Omental fat pad (tissue), 4 donors: Measurements from ENCODE around the gene SFMBT2. TPM values are rescaled to one million over a fixed set of nuclear protein-coding genes. Genes with fewer than 3 reads are reported as not detected.

Source experiments
- ATAC-seq: fragments of 150-250 bp; one replicate; pipeline ENCODE4 v1.9.1; 2016; ENCODE audit warnings: mild to moderate bottlenecking, moderate library complexity; ENCODE audit not compliant: low FRiP score
- DNase-seq: peaks from one replicate; pipeline ENCODE4 v3.0.0-alpha.2; 2019; ENCODE audit warnings: low spot score
- total RNA-seq, 4 donors: library from RNA; depleted of rRNA; stranded (reverse); fragments of >200 nt; gene quantifications; one replicate each; pipeline ENCODE4 v1.1.0, GENCODE V29; 2016
- TF ChIP-seq, protein P1 (sequence below), 3 donors: fragments of 450-650 bp; IDR thresholded peaks; one replicate each; pipeline ENCODE4 v1.5.1; 2016 to 2017; ENCODE audit warnings: antibody characterized with exemption in 3 of 3, mild to moderate bottlenecking in 3 of 3, moderate library complexity in 2 of 3

The SFMBT2 gene
- total RNA-seq, 4 donors from 2014 or later = 6.2 to 12.0 (median 9.4) TPM

DNA sequence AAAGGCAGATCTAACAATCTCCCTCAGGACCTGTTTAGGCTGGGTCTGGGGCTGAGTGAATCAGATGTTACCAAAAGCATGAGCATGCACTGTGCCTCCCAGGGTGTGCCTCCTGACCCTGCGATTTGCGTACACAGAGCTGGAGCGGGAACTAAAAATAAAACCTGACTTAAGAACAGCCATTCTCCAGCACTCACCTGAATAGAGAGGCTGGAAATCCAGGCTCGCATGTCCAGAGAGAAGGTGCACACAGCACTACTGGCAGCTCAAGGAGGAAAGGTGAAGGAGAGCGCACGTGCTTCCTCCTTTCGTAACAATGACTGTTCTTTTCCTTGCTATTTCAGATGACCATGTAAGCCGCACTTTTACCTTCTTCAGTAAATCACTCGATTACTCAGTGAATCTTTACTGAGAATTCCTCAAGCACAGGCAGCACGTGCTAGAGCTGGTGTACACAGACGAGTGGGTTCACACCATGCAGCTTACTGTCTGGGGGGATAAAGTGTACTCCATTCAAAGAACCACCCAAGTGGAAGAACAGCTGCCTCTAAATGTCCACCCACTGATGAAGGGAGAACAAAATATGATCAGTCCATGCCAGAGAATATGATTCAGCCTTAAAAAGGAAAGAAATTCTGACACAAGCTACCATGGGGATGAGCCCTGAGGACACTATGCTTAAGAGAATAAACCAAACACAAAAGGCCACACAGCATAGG, 45.6 kb downstream of the SFMBT2 start:
- DNase-seq (no peak), ATAC-seq (no peak)
- TF ChIP-seq, protein P1, sequence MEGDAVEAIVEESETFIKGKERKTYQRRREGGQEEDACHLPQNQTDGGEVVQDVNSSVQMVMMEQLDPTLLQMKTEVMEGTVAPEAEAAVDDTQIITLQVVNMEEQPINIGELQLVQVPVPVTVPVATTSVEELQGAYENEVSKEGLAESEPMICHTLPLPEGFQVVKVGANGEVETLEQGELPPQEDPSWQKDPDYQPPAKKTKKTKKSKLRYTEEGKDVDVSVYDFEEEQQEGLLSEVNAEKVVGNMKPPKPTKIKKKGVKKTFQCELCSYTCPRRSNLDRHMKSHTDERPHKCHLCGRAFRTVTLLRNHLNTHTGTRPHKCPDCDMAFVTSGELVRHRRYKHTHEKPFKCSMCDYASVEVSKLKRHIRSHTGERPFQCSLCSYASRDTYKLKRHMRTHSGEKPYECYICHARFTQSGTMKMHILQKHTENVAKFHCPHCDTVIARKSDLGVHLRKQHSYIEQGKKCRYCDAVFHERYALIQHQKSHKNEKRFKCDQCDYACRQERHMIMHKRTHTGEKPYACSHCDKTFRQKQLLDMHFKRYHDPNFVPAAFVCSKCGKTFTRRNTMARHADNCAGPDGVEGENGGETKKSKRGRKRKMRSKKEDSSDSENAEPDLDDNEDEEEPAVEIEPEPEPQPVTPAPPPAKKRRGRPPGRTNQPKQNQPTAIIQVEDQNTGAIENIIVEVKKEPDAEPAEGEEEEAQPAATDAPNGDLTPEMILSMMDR (IDR thresholded peaks at IDR 0.05) = no peak

DNA sequence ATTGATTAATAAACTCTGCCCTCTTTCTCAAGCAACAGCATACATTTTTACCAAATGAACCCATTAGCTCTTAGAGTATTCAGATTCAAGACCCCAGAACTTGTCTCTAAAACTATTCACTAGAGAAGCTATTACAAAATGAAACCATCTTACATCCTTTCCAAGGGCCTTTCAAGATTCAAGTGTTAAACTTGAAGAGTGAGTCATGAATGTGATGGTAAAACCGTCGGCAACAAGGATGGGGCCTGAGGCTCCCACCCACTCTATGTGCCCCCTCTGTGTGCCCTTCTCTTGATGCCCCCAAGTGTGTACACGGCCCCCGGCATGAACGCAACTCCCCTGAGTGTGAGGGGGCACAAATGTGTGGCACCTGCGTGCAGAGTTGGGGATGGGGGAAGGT, 46.4 kb downstream of the SFMBT2 start:
- ATAC-seq (no peak), DNase-seq (no peak)
- TF ChIP-seq, protein P1 (IDR thresholded peaks at IDR 0.05) = no peak

DNA sequence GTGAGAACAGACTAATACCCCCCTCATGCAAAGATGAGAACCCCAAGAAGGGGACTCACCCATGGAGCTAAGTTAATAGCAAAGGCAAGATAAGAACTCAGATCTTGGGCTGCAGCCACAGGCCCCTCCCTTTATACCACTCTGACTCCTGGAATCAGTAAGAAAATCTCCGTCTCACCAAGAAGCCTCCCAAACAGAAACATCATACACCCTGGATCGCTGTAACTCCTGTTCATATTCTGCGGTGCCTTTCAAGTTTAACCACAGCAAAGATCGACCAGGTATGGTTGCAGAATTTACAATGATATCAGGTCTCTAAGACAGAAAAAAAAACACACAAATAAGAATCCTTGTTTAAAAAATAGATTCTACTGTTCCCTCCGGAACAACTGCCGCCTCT, 47.1 kb downstream of the SFMBT2 start:
- ATAC-seq = no peak
- TF ChIP-seq, protein P1 (IDR thresholded peaks at IDR 0.05) = no peak
- DNase-seq = no peak

DNA sequence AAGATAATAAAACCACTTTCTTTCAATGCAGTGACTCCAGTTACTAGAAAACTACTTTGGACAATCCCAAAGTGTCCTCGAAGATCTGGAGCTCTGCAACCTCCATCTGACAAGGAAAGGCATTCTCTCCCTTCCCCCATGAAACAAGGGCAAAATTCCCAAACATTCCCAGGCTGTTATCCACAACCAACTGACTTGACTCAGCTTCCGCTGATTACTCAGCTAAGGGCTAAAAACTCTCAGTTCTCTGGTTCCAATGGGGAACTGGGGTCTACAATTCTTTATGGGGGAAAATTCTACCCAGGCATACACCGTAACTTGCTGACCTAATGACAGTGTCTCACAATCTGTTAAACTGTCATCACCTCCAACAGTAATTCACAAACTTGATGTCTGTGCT, 48.4 kb downstream of the SFMBT2 start:
- DNase-seq = no peak
- no peak for ATAC-seq
- TF ChIP-seq, protein P1 (IDR thresholded peaks at IDR 0.05) = no peak

DNA sequence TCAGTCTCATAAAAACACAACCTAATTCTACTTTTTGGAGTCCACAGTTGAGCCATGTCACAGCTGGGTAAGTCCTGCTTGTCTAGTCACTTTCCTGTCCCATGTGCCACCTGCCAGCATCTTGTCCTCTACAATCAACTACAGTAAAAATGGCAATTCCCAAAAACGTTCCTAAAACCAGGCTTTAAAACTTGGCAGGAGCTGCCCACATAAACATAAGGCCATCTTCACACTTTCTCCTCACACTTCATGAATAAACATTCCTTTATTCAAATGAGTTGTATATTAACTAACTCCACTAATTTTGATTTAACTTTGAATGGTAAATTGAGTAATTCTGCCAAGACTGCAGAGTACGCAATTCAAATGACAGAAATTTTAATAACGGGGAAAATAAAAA, 49.5 kb downstream of the SFMBT2 start:
- TF ChIP-seq, protein P1 (IDR thresholded peaks at IDR 0.05) = no peak
- ATAC-seq (no peak), DNase-seq (no peak)

DNA sequence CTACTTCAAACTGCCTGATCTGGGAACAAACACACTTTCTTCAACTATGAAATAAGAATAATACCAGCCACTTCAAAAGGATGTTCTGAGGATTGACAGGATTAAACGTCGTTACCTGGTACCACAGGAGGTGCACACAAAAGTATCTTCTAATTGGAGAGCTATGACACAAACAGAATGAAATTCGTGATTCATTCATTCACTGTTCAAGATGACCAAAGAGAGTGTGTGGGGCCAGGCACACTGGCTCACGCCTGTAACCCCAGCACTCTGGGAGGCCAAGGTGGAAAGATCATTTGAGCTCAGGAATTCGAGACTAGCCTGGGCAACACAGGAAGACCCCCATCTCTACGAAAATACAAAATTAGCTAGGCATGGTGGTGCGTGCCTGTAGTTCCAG, 50.9 kb downstream of the SFMBT2 start:
- no peak for ATAC-seq
- DNase-seq = no peak
- TF ChIP-seq, protein P1 (IDR thresholded peaks at IDR 0.05) = no peak

DNA sequence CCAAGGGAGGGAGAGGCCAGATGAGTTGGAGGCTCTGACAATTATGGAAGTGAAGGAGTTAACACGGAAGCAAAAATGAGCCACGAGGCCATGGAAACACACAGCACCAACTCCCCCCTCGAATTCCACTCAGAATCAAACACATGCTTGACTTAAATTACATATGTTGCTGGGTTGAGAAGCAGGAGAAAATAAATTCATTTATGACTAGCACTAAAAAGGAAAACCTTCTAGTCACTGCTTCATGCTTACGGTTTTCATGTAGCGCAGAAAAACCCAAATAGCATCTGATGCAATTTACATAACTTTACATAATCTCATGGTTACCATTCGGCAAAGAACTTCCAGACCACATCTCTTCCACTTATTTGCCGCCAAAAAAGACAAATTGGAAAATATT, 51.5 kb downstream of the SFMBT2 start:
- TF ChIP-seq, protein P1 (IDR thresholded peaks at IDR 0.05) = no peak
- ATAC-seq = no peak
- no peak for DNase-seq
